ENCODE measurements around the gene THBS2.

Gene THBS2

DNA sequence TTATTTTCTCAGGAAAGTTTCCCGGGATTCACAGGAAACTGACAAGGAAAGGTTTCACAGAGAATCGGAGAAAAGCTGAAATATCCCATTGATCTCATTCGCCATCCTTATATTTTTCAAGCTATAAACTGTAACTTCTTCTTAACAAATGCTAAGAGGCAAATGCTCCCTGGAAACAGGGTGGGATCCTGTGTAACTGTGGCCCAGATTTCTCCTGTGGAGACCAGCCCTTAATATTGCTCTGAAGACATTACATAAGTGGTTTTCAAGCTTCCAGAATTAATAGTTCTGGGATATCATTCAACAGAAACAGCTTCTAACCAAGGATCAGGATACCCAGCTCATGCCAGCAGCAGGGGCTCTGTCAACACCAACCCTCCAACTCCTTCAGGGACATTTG is 69.2 kb downstream of the THBS2 start:
- TF ChIP-seq, protein P1, sequence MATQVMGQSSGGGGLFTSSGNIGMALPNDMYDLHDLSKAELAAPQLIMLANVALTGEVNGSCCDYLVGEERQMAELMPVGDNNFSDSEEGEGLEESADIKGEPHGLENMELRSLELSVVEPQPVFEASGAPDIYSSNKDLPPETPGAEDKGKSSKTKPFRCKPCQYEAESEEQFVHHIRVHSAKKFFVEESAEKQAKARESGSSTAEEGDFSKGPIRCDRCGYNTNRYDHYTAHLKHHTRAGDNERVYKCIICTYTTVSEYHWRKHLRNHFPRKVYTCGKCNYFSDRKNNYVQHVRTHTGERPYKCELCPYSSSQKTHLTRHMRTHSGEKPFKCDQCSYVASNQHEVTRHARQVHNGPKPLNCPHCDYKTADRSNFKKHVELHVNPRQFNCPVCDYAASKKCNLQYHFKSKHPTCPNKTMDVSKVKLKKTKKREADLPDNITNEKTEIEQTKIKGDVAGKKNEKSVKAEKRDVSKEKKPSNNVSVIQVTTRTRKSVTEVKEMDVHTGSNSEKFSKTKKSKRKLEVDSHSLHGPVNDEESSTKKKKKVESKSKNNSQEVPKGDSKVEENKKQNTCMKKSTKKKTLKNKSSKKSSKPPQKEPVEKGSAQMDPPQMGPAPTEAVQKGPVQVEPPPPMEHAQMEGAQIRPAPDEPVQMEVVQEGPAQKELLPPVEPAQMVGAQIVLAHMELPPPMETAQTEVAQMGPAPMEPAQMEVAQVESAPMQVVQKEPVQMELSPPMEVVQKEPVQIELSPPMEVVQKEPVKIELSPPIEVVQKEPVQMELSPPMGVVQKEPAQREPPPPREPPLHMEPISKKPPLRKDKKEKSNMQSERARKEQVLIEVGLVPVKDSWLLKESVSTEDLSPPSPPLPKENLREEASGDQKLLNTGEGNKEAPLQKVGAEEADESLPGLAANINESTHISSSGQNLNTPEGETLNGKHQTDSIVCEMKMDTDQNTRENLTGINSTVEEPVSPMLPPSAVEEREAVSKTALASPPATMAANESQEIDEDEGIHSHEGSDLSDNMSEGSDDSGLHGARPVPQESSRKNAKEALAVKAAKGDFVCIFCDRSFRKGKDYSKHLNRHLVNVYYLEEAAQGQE (IDR thresholded peaks at IDR 0.05; ENCODE audit: insufficient read depth in 1 of 2, low read depth in 2 of 2, low read length in 2 of 2), result no peak
- no peak for TF ChIP-seq FOXP2 (optimal IDR thresholded peaks at IDR 0.05; ENCODE audit: borderline replicate concordance, extremely low read depth, extremely low read length, insufficient read depth)
- no peak for TF ChIP-seq SIN3A (IDR thresholded peaks at IDR 0.05; ENCODE audit: borderline replicate concordance, insufficient read depth, low read length)
- TF ChIP-seq POLR2AphosphoS5 (IDR thresholded peaks at IDR 0.05; ENCODE audit: low read depth, low read length), result no peak
- no peak for TF ChIP-seq TAF1 (IDR thresholded peaks at IDR 0.05; ENCODE audit: borderline replicate concordance, insufficient read depth, low read length)

DNA sequence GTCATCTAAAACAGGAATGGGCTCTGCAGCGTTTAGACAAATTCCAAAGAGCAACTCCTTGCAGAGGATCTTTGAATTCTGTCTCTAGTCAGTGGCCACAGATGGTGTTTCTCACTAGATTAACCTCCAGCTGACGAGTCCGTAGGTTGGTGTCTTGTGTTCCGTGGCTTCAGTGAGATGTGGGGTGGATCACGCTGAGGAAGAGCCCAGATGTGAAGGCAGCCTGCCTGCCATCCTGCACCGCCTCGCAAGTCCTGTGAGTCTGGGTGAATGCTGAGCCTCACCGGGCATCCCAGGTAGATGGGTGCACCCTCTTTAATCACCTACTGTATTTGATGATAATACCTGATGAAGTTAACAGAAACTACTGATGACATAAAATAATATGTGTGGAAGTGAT is 70.4 kb downstream of the THBS2 start:
- TF ChIP-seq POLR2AphosphoS5 (IDR thresholded peaks at IDR 0.05; ENCODE audit: low read depth, low read length) (no peak), FOXP2 (optimal IDR thresholded peaks at IDR 0.05; ENCODE audit: borderline replicate concordance, extremely low read depth, extremely low read length, insufficient read depth) (no peak), TAF1 (IDR thresholded peaks at IDR 0.05; ENCODE audit: borderline replicate concordance, insufficient read depth, low read length) (no peak), SIN3A (IDR thresholded peaks at IDR 0.05; ENCODE audit: borderline replicate concordance, insufficient read depth, low read length) (no peak)
- TF ChIP-seq, protein P1 (IDR thresholded peaks at IDR 0.05; ENCODE audit: insufficient read depth in 1 of 2, low read depth in 2 of 2, low read length in 2 of 2), result no peak

DNA sequence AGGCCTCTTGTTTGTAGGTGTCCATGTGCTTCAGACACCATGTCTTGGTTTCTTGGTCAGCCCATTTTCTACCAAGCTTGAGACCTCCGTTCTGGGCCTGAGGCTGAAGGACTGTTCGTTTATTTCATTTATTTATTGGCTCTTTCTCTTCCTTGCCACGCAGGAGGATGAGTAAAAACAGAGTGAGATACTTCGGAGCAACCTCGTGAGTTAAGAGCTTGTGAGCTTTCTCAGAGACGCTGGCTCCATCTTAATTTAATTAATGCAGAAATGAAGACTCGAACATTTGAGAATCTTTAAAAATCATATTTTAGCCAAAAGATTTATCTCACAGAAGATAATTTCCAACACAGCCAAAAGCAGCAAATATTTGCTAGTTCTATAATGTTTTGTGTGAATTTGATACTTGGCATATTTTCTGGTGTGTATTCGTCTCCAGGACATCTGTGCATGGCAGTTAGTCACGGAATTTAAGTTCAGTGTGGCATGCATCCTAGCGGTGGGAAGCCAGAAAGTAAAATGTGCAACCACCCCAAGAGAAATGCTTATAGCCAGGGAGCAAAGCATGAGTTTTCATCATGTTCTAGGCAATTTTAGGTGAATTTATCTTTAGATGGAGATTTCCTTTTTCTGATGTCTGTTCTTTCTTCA is 76.0 kb downstream of the THBS2 start:
- TF ChIP-seq SIN3A (IDR thresholded peaks at IDR 0.05; ENCODE audit: borderline replicate concordance, insufficient read depth, low read length), result no peak
- no peak for TF ChIP-seq FOXP2 (optimal IDR thresholded peaks at IDR 0.05; ENCODE audit: borderline replicate concordance, extremely low read depth, extremely low read length, insufficient read depth)
- TF ChIP-seq TAF1 (IDR thresholded peaks at IDR 0.05; ENCODE audit: borderline replicate concordance, insufficient read depth, low read length), result no peak
- TF ChIP-seq, protein P1 (IDR thresholded peaks at IDR 0.05; ENCODE audit: insufficient read depth in 1 of 2, low read depth in 2 of 2, low read length in 2 of 2), result no peak
- TF ChIP-seq POLR2AphosphoS5 (IDR thresholded peaks at IDR 0.05; ENCODE audit: low read depth, low read length), result no peak

- TF ChIP-seq POLR2AphosphoS5 (IDR thresholded peaks at IDR 0.05; ENCODE audit: low read depth, low read length) (no peak), TAF1 (IDR thresholded peaks at IDR 0.05; ENCODE audit: borderline replicate concordance, insufficient read depth, low read length) (no peak), SIN3A (IDR thresholded peaks at IDR 0.05; ENCODE audit: borderline replicate concordance, insufficient read depth, low read length) (no peak), FOXP2 (optimal IDR thresholded peaks at IDR 0.05; ENCODE audit: borderline replicate concordance, extremely low read depth, extremely low read length, insufficient read depth) (no peak)
- TF ChIP-seq, protein P1 (IDR thresholded peaks at IDR 0.05; ENCODE audit: insufficient read depth in 1 of 2, low read depth in 2 of 2, low read length in 2 of 2), result no peak
These were observed 77.2 kb downstream of the THBS2 start for GRCh38 chr6:169176361-169176991.
